Activated effector memory CD4-positive, alpha-beta T cell treated with Interleukin-2 at 50 U/mL for 16 hours (primary cell): ENCODE data around the gene OXER1.

Experiments
- DNase-seq: peaks from one replicate; pipeline ENCODE4 v3.0.0-alpha.2; 2020

Gene OXER1

DNA sequence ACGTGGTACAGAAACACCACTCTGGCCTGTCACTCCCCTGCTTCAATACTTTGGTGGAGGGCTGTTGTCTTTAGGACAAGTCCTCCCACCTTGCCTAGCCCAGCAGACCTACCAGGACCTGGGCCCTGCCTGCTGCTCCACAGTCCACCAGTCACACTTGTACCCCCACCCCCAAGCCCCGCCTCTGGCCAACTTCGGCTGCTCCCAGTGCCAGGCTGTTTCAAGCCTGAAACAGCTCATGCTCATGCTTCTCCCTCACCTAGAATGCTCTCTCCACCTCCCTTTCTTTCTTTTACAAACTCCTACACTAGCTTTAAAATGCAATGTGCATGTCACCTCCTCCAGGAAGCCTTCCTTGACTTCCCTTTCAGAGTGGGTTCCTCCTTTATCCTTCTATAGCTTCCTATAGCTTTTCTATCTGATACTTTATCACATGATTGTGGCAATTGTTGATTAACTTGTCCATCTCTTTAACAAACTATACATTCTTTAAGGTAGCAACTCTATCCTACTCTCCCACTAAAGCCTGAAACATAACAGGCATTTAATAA, 4.8 kb upstream of the OXER1 start:
- DNase-seq: no peak

GRCh38 chr2:42767899-42768705, 4.2 kb upstream of the OXER1 start:
- DNase-seq: no peak

DNA sequence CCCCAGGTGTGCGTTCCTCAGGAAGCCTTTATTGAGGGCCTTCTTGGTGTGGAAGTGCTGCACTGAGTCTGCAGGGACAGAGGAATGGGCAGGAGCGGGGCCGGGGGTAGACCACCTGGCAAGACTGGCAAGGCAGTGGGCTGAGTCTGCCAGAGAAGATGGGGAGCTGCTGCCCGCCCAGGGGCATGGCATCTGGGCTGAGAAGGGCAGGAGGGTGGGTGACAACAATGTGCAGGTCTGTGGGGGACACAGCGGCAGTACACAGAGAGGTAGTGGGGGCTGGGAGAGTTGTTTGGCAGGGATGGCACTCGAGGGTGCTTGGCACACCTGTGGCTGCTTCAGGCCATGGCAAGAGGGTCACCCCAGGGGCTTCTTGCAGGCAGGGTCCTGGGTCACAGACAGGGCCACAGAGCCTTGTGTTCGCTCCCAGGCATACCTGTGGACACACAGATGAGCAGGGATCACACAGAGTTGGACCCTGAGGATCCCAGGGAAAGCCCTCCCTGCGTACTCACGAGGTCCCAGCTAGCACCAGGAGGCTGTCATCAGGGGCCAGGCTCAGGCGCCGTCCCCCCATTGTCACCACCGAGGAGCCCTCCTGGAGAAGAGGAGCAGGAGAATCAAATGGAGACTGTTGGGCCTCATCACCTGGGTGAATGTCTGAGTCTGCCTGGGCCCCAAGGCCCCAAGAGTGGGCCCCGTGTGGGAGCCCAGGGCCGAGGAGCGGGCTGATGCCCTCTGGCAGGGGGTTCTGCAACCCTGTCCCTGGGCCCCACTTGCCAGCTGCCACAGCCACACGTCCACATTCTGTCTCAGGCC, 3.4 kb upstream of the OXER1 start:
- no peak for DNase-seq

GRCh38 chr2:42765686-42766085, 1.8 kb upstream of the OXER1 start:
- DNase-seq: no peak

DNA sequence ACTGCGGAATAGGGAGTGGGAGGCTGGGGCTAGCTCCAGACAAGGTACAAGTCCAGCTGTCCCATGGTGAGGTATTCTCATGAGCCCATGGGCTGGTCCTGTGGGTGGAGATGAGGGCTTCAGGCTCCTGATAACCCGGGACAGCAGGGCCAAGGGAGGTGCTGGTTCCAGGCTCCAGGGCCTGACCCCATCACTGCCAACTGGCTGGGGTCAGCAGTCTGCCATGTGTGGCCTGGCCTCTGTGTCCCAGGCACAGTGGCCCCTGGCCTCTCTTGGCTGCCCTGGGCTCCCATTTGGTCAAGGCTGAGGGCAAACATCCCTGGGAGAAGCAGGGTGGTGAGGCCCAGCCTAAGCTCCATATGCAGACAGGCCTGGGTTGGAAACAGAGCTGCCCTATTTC, 966 bp upstream of the OXER1 start:
- no peak for DNase-seq

DNA sequence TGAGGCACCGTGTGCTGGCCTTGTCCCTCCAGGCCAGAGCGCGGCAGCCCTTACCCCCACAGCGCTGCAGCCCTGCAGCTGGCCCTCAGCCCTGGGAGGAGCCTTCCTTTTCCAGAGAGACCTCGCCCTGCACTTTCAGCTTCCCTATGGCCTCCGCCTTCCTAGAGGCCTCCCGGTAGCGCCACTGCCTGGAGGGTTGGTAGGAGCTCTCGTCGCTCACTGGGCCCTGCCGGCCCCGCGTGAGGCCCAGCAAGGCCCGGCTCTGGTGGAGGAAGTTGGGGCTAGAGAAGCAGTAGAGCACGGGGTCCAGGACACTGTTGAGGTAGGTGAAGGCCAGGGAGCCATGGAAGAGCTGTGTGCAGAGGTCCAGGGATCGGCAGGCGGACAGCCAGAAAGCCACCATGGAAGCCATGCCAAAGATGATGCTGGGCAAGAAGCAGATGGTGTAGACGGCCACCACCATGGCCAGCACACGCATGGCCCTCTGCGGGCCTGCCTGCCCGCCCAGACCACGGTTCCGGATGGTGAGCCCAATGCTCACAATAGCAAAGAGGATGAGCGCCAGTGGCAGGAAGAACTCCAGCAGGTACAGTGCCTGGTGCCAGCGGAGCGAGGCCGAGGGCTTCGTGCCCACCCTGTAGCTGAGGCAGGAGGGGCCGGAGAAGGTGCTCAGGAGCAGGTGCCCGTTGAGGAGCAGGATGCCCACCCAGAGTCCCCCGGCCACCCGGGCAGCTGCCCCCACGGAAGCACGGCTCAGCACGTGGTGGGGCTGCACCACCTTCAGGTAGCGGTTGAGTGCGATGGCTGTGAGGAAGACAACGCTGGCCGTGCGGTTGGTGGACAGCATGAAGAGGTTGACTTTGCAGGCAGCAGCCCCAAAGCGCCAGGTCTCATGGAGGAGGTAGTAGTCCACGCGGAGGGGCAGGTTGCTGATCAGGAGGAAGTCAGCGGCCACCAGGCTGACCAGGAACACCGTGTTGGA, 821 bp downstream of the OXER1 start:
- no peak for DNase-seq

DNA sequence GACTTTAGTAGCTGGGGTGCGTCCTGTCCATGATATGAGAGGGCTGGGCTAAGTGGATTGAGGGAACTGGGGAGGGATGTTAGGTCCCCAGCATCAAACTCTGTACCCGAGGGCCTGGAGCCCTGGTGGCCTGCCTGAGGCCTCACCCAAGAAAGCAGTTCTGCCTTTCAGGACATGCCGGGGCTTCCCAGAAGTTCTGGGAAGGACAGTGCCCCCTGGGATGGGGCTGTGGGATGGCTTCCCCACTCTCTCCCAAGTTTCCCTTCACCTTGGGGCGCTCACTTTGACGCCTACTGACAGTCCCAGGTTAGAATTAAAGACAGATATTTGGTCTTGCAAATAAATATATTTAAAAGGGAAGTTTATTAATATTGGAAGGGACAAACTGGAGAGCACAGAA, 1.8 kb downstream of the OXER1 start:
- no peak for DNase-seq

DNA sequence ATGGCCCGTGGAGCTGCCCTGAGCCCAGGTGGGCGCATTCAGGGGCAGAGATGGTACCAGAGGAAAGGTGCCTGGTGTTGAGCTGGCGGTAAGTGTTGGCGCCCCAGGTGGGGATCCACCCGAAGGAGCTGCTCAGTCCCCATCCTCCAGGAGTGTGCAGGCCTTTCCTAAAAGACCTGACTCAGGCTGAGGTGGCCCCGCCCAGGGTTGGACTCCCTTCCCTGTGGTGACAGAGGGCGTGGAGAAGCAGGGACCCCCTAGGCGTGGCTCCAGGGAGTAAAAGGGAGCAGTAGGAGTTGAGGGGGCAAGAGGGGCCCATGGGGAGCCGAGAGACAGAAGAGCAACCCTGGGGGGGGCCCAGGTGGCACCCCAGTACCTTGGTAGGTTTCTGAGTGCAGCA, 2.4 kb downstream of the OXER1 start:
- DNase-seq: no peak

- no peak for DNase-seq
Measured at GRCh38 chr2:42758751-42759150, 5.2 kb downstream of the OXER1 start.

- DNase-seq: no peak
Measured at GRCh38 chr2:42757981-42758740, 5.8 kb downstream of the OXER1 start.

DNA sequence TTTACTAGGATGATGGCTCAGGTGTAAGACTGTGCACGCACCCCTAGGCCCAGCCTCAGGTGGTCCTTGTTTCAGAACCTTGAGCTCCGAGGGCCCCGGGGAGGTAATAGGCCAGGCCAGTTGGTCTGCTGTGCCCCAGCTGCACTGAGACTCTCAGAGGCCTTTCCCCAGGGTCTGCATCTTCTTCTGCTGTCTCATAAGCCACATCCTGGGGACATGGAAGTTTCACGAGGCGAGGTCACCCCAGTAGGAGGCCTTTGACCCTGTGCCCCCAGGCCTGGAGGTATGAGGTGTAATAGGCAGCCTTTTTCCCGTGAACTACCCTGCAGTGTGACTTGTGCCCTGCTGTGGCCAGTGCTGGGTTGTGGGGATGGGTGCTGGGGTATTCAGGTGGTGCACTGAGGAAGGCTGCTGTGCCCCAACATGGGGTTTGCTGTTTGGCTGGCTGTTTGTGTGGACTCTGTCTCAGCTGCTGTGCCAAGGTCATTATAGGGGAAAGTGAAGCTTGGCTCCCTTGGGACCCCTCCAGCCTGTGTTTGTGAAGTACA, 6.9 kb downstream of the OXER1 start:
- DNase-seq: no peak

GRCh38 chr2:42756150-42756775, 7.7 kb downstream of the OXER1 start:
- no peak for DNase-seq

- no peak for DNase-seq
Measured at GRCh38 chr2:42755191-42755880, 8.6 kb downstream of the OXER1 start.

- no peak for DNase-seq
Measured at GRCh38 chr2:42754776-42755140, 9.2 kb downstream of the OXER1 start.

GRCh38 chr2:42754021-42754775, 9.7 kb downstream of the OXER1 start:
- no peak for DNase-seq

- DNase-seq: no peak
Measured at GRCh38 chr2:42752816-42753813, 10.8 kb downstream of the OXER1 start.

DNA sequence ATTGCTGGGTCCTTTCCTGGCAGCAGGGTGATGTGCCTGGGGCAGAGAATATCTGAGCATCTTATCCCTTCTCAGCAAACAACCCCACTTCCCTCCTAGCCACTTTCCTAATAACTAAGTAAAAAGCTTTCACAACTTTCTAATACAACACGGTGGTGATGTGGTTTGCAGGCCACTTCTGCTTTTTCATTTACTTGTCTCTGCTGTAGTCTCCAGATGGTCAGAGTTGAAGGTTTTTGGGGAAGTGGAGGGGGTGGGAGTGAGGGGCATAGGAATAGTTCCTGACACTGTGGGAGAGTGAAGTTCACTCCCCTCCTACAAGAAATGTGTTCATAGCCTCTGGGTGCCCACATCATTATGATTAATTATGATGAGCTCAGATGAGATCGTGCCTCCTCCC, 11.6 kb downstream of the OXER1 start:
- DNase-seq: no peak

DNA sequence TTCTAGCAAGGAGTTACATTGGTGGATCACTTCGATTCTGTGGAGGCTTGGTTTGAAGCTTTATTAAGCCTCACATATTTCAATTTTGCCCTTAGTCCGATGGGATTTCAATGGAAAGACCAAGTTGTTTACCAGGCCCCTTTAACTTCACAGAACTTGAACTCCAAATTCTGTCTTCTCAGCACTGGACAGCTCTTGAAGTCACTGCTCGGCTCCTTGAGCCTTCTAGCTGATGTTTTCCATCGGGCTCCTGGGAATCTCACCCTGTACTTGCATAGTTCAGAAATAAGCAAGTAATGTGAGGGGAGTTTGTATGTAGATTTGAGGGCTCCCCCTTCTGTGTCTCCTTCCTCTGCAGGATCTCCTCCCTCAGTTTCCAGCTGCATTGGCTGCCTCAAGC, 15.1 kb downstream of the OXER1 start:
- DNase-seq: no peak

DNA sequence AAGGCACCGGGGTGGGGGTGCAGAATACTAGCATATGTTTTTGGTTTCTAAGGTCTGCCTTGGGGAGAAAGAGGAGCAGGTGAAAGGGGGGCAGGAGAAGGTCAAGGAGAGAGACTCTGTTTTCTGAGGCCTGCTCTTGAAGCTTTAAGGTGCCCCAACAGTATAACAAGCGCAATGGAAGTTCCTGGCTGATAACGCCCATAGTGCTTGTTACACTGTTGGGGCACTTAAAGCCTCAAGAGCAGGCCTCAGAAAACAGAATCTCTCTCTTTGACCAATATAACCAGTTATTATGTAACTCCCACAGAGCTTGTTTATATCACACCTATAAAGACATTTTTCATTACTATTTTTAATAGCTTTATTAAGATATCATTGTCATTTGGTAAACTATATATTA, 16.5 kb downstream of the OXER1 start:
- DNase-seq: no peak
